GM10266 (cell line): ENCODE data around the gene HOXB5.

ENCODE experiments used
- DNase-seq: peaks from one replicate; pipeline ENCODE4 v3.0.0; 2012; ENCODE audit errors: extremely low spot score
- CTCF ChIP-seq: IDR thresholded peaks from 2 replicates; pipeline ENCODE4 v1.5.1; 2012; ENCODE audit warnings: mild to moderate bottlenecking, low read depth; ENCODE audit not compliant: control insufficient read depth, insufficient read depth; ENCODE audit errors: missing control alignments

The HOXB5 gene

GRCh38 chr17:48597778-48598631 is 4.4 kb upstream of the HOXB5 start:
- peak; percentile 68 for DNase-seq
- no peak for TF ChIP-seq CTCF

GRCh38 chr17:48597528-48597777 is 3.9 kb upstream of the HOXB5 start:
- no peak for TF ChIP-seq CTCF

GRCh38 chr17:48596735-48597527 is 3.4 kb upstream of the HOXB5 start:
- no peak for TF ChIP-seq CTCF
- no peak for DNase-seq

More at GRCh38 chr17:48597528-48597777, 3.9 kb upstream of the HOXB5 start:
- DNase-seq = no peak

- TF ChIP-seq CTCF = no peak
- no peak for DNase-seq
Observed at GRCh38 chr17:48596000-48596734, 2.6 kb upstream of the HOXB5 start.

- no peak for DNase-seq
- no peak for TF ChIP-seq CTCF
Observed at GRCh38 chr17:48595278-48595999, 1.9 kb upstream of the HOXB5 start.

- no peak for TF ChIP-seq CTCF
- DNase-seq = no peak
Observed at GRCh38 chr17:48594538-48595277, 1.1 kb upstream of the HOXB5 start.
